ENCODE data around the gene LMF2.

LMF2 gene

GRCh38 chr22:50532824-50533796 is 25.6 kb upstream of the LMF2 start:
- no peak overlapping the region for H3K4me3 ChIP-seq (replicated peaks in 1 of 2; ENCODE audit: low read depth in 2 of 2, low read length in 2 of 2)
- no peak for TF ChIP-seq CTCF (IDR thresholded peaks at IDR 0.05; ENCODE audit: low read depth, low read length)
- DNase-seq (ENCODE audit: low read depth in 2 of 2), result no peak

- H3K4me3 ChIP-seq (replicated peaks in 1 of 2; ENCODE audit: low read depth in 2 of 2, low read length in 2 of 2), result peak overlapping the region; percentile 55 to 59
- TF ChIP-seq CTCF (IDR thresholded peaks at IDR 0.05; ENCODE audit: low read depth, low read length), result no peak
- DNase-seq (ENCODE audit: low read depth in 2 of 2), result peak; percentile 63 to 87
These were observed 24.6 kb upstream of the LMF2 start for GRCh38 chr22:50531962-50532674.

GRCh38 chr22:50531546-50531961 is 24.1 kb upstream of the LMF2 start:
- peak overlapping the region; percentile 55 to 59 for H3K4me3 ChIP-seq (replicated peaks in 1 of 2; ENCODE audit: low read depth in 2 of 2, low read length in 2 of 2)
- no peak for TF ChIP-seq CTCF (IDR thresholded peaks at IDR 0.05; ENCODE audit: low read depth, low read length)
- peak; percentile 29 to 46 for DNase-seq (ENCODE audit: low read depth in 2 of 2)

- H3K4me3 ChIP-seq (replicated peaks in 1 of 2; ENCODE audit: low read depth in 2 of 2, low read length in 2 of 2), result peak overlapping the region; percentile 55 to 59
- TF ChIP-seq CTCF (IDR thresholded peaks at IDR 0.05; ENCODE audit: low read depth, low read length), result no peak
- peak; percentile 85 to 93 for DNase-seq (ENCODE audit: low read depth in 2 of 2)
These were observed 23.5 kb upstream of the LMF2 start for GRCh38 chr22:50530877-50531545.

- DNase-seq (ENCODE audit: low read depth in 2 of 2), result no peak
These were observed 23.0 kb upstream of the LMF2 start for GRCh38 chr22:50530580-50530876.

More at GRCh38 chr22:50530580-50530876, 23.0 kb upstream of the LMF2 start:
- no peak for TF ChIP-seq CTCF (IDR thresholded peaks at IDR 0.05; ENCODE audit: low read depth, low read length)
- H3K4me3 ChIP-seq (replicated peaks in 1 of 2; ENCODE audit: low read depth in 2 of 2, low read length in 2 of 2), result peak overlapping the region; percentile 55 to 59

Measured in cardiac fibroblast (primary cell).